Measurements from ENCODE around the gene DCAF12. TPM values are rescaled to one million over a fixed set of nuclear protein-coding genes. Genes with fewer than 3 reads are reported as not detected.

The DCAF12 gene
- total RNA-seq, 1 experiment from 2014 or later = 40.2 TPM

DNA sequence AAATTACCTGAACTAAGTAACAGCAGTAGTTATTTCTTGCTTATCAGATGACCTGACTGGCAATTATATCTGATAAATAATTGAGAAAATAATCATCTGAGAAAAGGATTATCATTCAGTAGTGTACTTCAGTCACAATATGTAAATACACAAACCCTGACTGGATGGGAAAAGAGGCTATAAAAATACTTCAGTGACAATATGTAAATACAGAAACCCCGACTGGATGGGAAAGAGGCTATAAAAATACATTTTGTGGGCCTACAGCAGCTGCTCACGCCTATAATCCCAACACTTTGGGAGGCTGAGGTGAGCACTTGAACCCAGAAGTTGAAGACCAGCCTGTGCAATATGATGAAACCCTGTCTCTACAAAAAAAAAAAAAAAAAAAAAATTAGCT lies 88.9 kb downstream of the DCAF12 start:
- Histone ChIP-seq H2AFZ (ENCODE audit: low read depth, low read length, poor library complexity, severe bottlenecking) (no peak overlapping the region), H3K4me1 (ENCODE audit: control insufficient read depth in 1 of 2, insufficient read depth in 2 of 2, low read length in 2 of 2) (no peaks in the 10 kb centered on the region), H3K27me3 (ENCODE audit: insufficient read depth, low read length) (no peaks in the 10 kb centered on the region), H3K9me2 (ENCODE audit: insufficient read depth) (no peaks in the 10 kb centered on the region), H3K9ac (ENCODE audit: low read length) (no peak overlapping the region), H3K27ac (ENCODE audit: low read depth, low read length) (no peak overlapping the region), H3K4me2 (ENCODE audit: low read length) (no peak overlapping the region), H3K79me2 (ENCODE audit: insufficient read depth, low read length) (peaks cover 86% of the 10 kb centered on the region), H3K4me3 (replicated peaks in 1 of 2; ENCODE audit: low read depth in 1 of 2, low read length in 2 of 2) (no peak overlapping the region), H3K36me3 (ENCODE audit: control insufficient read depth in 1 of 2, insufficient read depth in 2 of 2, low read length in 2 of 2) (peaks cover 0 to 5% of the 10 kb centered on the region in 2 experiments; a peak in 1 of 4 replicates), H4K20me1 (ENCODE audit: insufficient read depth) (peaks cover 11% of the 10 kb centered on the region; the same call in 1 of the 2 replicates), H3K9me3 (ENCODE audit: control insufficient read depth in 1 of 2, insufficient read depth in 1 of 2, low read depth in 1 of 2, low read length in 2 of 2) (no peaks in the 10 kb centered on the region)
- CTCF ChIA-PET = no interaction called here
- intact Hi-C loops (cut with micrococcal nuclease) = no loop called here
- ATAC-seq = no peak
- POLR2A ChIA-PET = no interaction called here
- no peak for DNase-seq (ENCODE audit: low read depth, low spot score)
- RAD21 ChIA-PET (ENCODE audit: low non-redundant PET in 1 of 2, low total read pairs in 2 of 2, uncharacterized antibody in 2 of 2, unreplicated experiment in 2 of 2) = no interaction called here
- no peak for TF ChIP-seq EZH2phosphoT487 (IDR thresholded peaks at IDR 0.05; ENCODE audit: borderline replicate concordance)
- no peak for TF ChIP-seq SP1 (IDR thresholded peaks at IDR 0.05; ENCODE audit: low read depth)
- TF ChIP-seq, protein P1, sequence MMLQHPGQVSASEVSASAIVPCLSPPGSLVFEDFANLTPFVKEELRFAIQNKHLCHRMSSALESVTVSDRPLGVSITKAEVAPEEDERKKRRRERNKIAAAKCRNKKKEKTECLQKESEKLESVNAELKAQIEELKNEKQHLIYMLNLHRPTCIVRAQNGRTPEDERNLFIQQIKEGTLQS (IDR thresholded peaks at IDR 0.05) = no peak
- no peak for TF ChIP-seq JUND (IDR thresholded peaks at IDR 0.05)
- TF ChIP-seq, protein P2, sequence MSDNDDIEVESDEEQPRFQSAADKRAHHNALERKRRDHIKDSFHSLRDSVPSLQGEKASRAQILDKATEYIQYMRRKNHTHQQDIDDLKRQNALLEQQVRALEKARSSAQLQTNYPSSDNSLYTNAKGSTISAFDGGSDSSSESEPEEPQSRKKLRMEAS (IDR thresholded peaks at IDR 0.05) = no peak
- no peak for TF ChIP-seq ZNF274 (IDR thresholded peaks at IDR 0.05; ENCODE audit: low read depth, low read length)
- TF ChIP-seq EGR1 (IDR thresholded peaks at IDR 0.05; ENCODE audit: low read depth) = no peak
- BruUV-seq (replicated peaks) = no TSS peak

DNA sequence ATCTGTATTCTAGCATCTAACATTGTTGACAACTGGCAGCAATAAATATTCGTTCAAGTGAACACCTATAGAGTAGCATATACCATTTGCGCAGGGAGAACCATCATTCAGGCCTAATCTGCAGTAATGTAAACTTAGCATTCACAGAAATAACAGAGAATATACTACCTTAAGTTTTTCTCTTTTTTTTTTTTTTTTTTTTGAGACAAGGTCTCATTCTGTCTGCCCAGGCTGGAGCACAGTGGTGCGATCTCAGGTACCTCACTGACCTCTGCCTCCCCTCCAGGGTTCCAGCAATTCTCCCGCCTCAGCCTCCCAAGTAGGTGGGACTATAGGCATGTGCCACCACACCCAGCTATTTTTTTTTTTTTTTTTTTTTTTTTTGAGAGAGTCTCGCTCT lies 89.9 kb downstream of the DCAF12 start:
- ChIA-PET RAD21 (ENCODE audit: low non-redundant PET in 1 of 2, low total read pairs in 2 of 2, uncharacterized antibody in 2 of 2, unreplicated experiment in 2 of 2) (no interaction called here), CTCF (no interaction called here), POLR2A (no interaction called here)
- no peaks in the 10 kb centered on the region for H3K9me3 ChIP-seq (ENCODE audit: control insufficient read depth in 1 of 2, insufficient read depth in 1 of 2, low read depth in 1 of 2, low read length in 2 of 2)
- peaks cover 86% of the 10 kb centered on the region for H3K79me2 ChIP-seq (ENCODE audit: insufficient read depth, low read length)
- BruUV-seq (replicated peaks) = no TSS peak
- intact Hi-C loops (cut with micrococcal nuclease) = no loop called here
- no peaks in the 10 kb centered on the region for H3K9me2 ChIP-seq (ENCODE audit: insufficient read depth)
- no peak overlapping the region for H3K9ac ChIP-seq (ENCODE audit: low read length)
- H3K27ac ChIP-seq (ENCODE audit: low read depth, low read length) = no peak overlapping the region
- no peak overlapping the region for H3K4me2 ChIP-seq (ENCODE audit: low read length)
- no peak overlapping the region for H2AFZ ChIP-seq (ENCODE audit: low read depth, low read length, poor library complexity, severe bottlenecking)
- no peak overlapping the region for H3K4me3 ChIP-seq (replicated peaks in 1 of 2; ENCODE audit: low read depth in 1 of 2, low read length in 2 of 2)
- ATAC-seq (no peak), DNase-seq (ENCODE audit: low read depth, low spot score) (no peak)
- no peaks in the 10 kb centered on the region for H3K27me3 ChIP-seq (ENCODE audit: insufficient read depth, low read length)
- H3K4me1 ChIP-seq (ENCODE audit: control insufficient read depth in 1 of 2, insufficient read depth in 2 of 2, low read length in 2 of 2) = no peaks in the 10 kb centered on the region
- H4K20me1 ChIP-seq (ENCODE audit: insufficient read depth) = peaks cover 17% of the 10 kb centered on the region; the same call in 1 of the 2 replicates
- H3K36me3 ChIP-seq (ENCODE audit: control insufficient read depth in 1 of 2, insufficient read depth in 2 of 2, low read length in 2 of 2) = 0 out of 4 replicates have a peak, but pooled peaks cover 0 to 5% of the 10 kb centered on the region in 2 experiments
- TF ChIP-seq, protein P2 (IDR thresholded peaks at IDR 0.05) = no peak
- TF ChIP-seq SIN3A (IDR thresholded peaks at IDR 0.05; ENCODE audit: low read depth) (no peak), CBX3 (IDR thresholded peaks at IDR 0.05; ENCODE audit: low read depth) (no peak), ZNF274 (IDR thresholded peaks at IDR 0.05; ENCODE audit: low read depth, low read length) (no peak), POLR2A (IDR thresholded peaks at IDR 0.05; ENCODE audit: borderline replicate concordance, extremely low read depth, insufficient read depth, insufficient read length) (no peak)
- TF ChIP-seq, protein P1 (IDR thresholded peaks at IDR 0.05) = no peak
- TF ChIP-seq, protein P3, sequence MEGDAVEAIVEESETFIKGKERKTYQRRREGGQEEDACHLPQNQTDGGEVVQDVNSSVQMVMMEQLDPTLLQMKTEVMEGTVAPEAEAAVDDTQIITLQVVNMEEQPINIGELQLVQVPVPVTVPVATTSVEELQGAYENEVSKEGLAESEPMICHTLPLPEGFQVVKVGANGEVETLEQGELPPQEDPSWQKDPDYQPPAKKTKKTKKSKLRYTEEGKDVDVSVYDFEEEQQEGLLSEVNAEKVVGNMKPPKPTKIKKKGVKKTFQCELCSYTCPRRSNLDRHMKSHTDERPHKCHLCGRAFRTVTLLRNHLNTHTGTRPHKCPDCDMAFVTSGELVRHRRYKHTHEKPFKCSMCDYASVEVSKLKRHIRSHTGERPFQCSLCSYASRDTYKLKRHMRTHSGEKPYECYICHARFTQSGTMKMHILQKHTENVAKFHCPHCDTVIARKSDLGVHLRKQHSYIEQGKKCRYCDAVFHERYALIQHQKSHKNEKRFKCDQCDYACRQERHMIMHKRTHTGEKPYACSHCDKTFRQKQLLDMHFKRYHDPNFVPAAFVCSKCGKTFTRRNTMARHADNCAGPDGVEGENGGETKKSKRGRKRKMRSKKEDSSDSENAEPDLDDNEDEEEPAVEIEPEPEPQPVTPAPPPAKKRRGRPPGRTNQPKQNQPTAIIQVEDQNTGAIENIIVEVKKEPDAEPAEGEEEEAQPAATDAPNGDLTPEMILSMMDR (IDR thresholded peaks at IDR 0.05 in 2 of 3, conservative IDR thresholded peaks at IDR 0.05 in 1 of 3; ENCODE audit: borderline replicate concordance in 1 of 3, insufficient read depth in 1 of 3, low read depth in 2 of 3, low read length in 2 of 3) = no peak
- TF ChIP-seq, protein P4, sequence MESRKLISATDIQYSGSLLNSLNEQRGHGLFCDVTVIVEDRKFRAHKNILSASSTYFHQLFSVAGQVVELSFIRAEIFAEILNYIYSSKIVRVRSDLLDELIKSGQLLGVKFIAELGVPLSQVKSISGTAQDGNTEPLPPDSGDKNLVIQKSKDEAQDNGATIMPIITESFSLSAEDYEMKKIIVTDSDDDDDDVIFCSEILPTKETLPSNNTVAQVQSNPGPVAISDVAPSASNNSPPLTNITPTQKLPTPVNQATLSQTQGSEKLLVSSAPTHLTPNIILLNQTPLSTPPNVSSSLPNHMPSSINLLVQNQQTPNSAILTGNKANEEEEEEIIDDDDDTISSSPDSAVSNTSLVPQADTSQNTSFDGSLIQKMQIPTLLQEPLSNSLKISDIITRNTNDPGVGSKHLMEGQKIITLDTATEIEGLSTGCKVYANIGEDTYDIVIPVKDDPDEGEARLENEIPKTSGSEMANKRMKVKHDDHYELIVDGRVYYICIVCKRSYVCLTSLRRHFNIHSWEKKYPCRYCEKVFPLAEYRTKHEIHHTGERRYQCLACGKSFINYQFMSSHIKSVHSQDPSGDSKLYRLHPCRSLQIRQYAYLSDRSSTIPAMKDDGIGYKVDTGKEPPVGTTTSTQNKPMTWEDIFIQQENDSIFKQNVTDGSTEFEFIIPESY (IDR thresholded peaks at IDR 0.05; ENCODE audit: extremely low read depth, insufficient replicate concordance, low read length) = no peak
